KMS-11 (cell line): ENCODE data around the gene BRCA2.

Source experiments
- H2AFZ ChIP-seq: fragments of 200-600 bp; sonication (generic); 2 replicates; pipeline ENCODE4 v1.6.1; 2016; ENCODE audit warnings: antibody characterized with exemption, mixed run types, low read depth
- H3K27ac ChIP-seq: fragments of 200-600 bp; sonication (generic); 2 replicates; pipeline ENCODE4 v1.6.1; 2016; ENCODE audit warnings: mild to moderate bottlenecking, mixed run types
- H3K27me3 ChIP-seq: fragments of 200-600 bp; sonication (generic); 2 replicates; pipeline ENCODE4 v1.6.1; 2017; ENCODE audit warnings: mild to moderate bottlenecking, low read depth, mixed run types, moderate library complexity; ENCODE audit not compliant: insufficient read depth
- H3K36me3 ChIP-seq: fragments of 200-600 bp; sonication (generic); 2 replicates; pipeline ENCODE4 v1.6.1; 2017; ENCODE audit warnings: mild to moderate bottlenecking, mixed run types; ENCODE audit not compliant: insufficient read depth
- H3K4me1 ChIP-seq: fragments of 200-600 bp; sonication (generic); 2 replicates; pipeline ENCODE4 v1.6.1; 2016; ENCODE audit warnings: mild to moderate bottlenecking, low read depth, mixed run types; ENCODE audit not compliant: poor library complexity, severe bottlenecking
- H3K4me2 ChIP-seq: fragments of 200-600 bp; sonication (generic); 2 replicates; pipeline ENCODE4 v1.7.0; 2016; ENCODE audit warnings: mild to moderate bottlenecking, mixed run types
- H3K4me3 ChIP-seq: fragments of 200-600 bp; sonication (generic); IDR thresholded peaks from 2 replicates; pipeline ENCODE4 v1.6.1; 2017; ENCODE audit warnings: low read depth, low read length, mixed read lengths; ENCODE audit not compliant: insufficient read depth
- H3K79me2 ChIP-seq: fragments of 200-600 bp; sonication (generic); 2 replicates; pipeline ENCODE4 v1.6.1; 2016; ENCODE audit warnings: low read depth, mixed run types; ENCODE audit not compliant: insufficient read depth
- H3K9ac ChIP-seq: fragments of 200-600 bp; sonication (generic); 2 replicates; pipeline ENCODE4 v1.6.1; 2016; ENCODE audit warnings: mild to moderate bottlenecking, mixed run types
- H4K20me1 ChIP-seq: fragments of 200-600 bp; sonication (generic); 2 replicates; pipeline ENCODE4 v1.6.1; 2016; ENCODE audit warnings: mild to moderate bottlenecking, mixed run types; ENCODE audit not compliant: insufficient read depth
- TF ChIP-seq, protein P1 (sequence below): fragments of 200-600 bp; sonication (generic); conservative IDR thresholded peaks from 2 replicates; pipeline ENCODE4 v1.6.1; 2017; ENCODE audit warnings: low read depth, mild to moderate bottlenecking, antibody characterized with exemption, low read length, moderate library complexity, mixed read lengths

The BRCA2 gene

DNA sequence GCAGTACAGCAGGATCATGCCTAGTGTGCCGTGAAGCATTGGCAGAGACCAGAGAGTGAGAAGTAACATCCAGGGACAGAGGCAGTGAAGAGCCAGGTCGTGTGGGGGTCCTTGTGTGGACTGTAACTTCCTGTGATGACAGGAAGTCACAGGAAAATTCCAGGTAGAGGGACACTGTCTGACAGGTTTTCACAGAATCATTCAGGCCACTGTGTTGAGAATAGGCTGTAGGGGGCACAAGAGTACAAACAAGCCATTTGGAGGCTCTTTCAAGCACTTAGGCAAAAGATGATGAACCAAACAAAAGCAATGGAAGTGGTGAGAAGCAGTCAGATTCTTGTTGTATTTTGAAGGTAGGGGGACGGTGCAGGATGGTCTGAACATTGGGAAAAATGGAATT lies 66.2 kb downstream of the BRCA2 start:
- TF ChIP-seq, protein P1, sequence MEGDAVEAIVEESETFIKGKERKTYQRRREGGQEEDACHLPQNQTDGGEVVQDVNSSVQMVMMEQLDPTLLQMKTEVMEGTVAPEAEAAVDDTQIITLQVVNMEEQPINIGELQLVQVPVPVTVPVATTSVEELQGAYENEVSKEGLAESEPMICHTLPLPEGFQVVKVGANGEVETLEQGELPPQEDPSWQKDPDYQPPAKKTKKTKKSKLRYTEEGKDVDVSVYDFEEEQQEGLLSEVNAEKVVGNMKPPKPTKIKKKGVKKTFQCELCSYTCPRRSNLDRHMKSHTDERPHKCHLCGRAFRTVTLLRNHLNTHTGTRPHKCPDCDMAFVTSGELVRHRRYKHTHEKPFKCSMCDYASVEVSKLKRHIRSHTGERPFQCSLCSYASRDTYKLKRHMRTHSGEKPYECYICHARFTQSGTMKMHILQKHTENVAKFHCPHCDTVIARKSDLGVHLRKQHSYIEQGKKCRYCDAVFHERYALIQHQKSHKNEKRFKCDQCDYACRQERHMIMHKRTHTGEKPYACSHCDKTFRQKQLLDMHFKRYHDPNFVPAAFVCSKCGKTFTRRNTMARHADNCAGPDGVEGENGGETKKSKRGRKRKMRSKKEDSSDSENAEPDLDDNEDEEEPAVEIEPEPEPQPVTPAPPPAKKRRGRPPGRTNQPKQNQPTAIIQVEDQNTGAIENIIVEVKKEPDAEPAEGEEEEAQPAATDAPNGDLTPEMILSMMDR: 0 out of 2 replicates have a peak, but pooled peaks have one; percentile 11
- Histone ChIP-seq H2AFZ (no peak overlapping the region), H3K4me3 (no peak overlapping the region), H3K27ac (no peak overlapping the region), H3K9ac (no peak overlapping the region), H3K79me2 (no peaks in the 10 kb centered on the region), H4K20me1 (no peaks in the 10 kb centered on the region), H3K36me3 (no peaks in the 10 kb centered on the region), H3K4me2 (no peak overlapping the region), H3K27me3 (no peaks in the 10 kb centered on the region), H3K4me1 (no peaks in the 10 kb centered on the region)

DNA sequence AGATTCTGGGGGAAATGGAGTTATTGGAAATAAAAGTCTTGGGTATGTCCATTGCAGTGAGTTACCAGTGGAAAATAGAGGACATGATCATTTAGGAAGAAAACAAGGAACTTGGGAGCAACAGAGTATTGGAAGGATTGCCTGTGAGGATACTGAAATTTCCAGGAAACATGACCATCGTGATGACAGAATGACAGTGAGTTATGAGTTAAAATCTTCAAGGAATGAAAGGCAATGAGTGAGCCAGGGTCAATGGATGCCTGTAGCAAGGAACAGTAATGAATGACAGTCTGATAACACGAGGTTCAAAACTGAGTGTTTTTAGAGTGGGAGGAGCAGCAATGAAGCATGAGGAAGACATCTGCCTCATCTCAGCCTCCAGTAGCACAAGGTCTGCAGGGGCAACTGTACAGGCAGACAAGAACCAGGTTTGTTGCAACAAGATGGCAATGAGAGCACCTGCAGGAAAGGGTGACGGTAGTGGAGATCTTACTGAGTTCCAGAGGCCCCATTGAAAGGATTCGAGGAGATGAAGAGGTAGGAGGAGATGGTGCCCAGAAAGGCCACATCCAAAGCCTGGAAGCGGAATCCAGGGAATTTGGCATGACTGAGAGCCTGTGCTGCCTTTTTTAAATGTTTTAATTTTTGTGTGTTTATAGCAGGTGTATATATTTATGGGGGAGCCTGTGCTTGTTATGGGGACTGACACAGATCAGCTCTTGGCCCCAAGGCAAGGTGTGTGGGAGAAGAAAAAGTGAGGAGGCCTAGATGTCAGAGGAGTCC lies 68.7 kb downstream of the BRCA2 start:
- Histone ChIP-seq H3K9ac (no peak overlapping the region), H2AFZ (no peak overlapping the region), H3K4me3 (no peak overlapping the region), H3K27ac (no peak overlapping the region), H3K36me3 (no peaks in the 10 kb centered on the region), H3K27me3 (no peaks in the 10 kb centered on the region), H3K79me2 (no peaks in the 10 kb centered on the region), H3K4me1 (no peaks in the 10 kb centered on the region), H4K20me1 (no peaks in the 10 kb centered on the region), H3K4me2 (no peak overlapping the region)
- TF ChIP-seq, protein P1: no peak

DNA sequence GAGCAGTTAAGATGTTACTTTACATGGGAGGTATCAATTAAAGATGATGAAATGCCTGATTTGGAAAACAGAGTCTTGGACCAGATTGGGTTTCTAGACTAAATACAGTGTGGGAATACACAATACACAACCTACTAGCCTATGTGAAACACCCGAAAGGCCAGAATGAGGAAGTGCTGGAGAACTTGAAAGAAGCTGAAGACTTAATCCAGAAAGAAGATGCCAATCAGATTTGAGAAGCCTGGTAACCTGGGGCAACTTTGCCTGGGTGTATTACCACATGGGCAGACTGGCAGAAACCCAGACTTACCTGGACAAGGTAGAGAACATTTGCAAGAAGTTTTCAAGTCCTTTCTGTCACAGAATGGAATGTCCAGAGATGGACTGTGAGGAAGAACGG lies 69.4 kb downstream of the BRCA2 start:
- Histone ChIP-seq H3K4me3 (no peak overlapping the region), H2AFZ (no peak overlapping the region), H3K4me1 (no peaks in the 10 kb centered on the region), H3K27ac (no peak overlapping the region), H3K27me3 (no peaks in the 10 kb centered on the region), H3K9ac (no peak overlapping the region), H3K4me2 (no peak overlapping the region), H3K36me3 (no peaks in the 10 kb centered on the region), H4K20me1 (no peaks in the 10 kb centered on the region), H3K79me2 (no peaks in the 10 kb centered on the region)
- TF ChIP-seq, protein P1: no peak

DNA sequence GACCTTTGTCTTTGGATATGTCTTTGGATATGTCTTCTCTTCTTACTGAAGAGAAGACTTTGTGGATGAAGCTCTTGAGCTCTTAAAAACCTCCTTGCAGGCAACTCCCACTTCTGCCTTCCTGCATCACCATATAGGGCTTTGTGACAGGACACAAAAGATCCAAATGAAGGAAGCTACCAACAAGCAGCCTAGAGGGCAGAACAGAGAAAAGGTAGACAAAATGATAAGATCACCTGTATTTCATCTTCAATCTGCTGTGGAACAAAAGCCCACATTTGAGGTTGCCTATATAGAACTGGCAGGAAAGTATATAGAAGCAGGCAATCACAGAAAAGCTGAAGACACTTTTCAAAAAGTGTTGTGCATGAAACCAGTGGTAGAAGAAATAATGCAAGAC lies 70.1 kb downstream of the BRCA2 start:
- no peak overlapping the region for H3K27ac ChIP-seq
- no peak overlapping the region for H3K9ac ChIP-seq

More for the DNA sequence above, 70.1 kb downstream of the BRCA2 start:
- no peaks in the 10 kb centered on the region for H3K27me3 ChIP-seq
- H3K36me3 ChIP-seq: no peaks in the 10 kb centered on the region
- no peak overlapping the region for H2AFZ ChIP-seq
- no peaks in the 10 kb centered on the region for H3K79me2 ChIP-seq
- TF ChIP-seq, protein P1: no peak
- no peaks in the 10 kb centered on the region for H3K4me1 ChIP-seq
- H3K4me3 ChIP-seq: no peak overlapping the region
- no peak overlapping the region for H3K4me2 ChIP-seq
- no peaks in the 10 kb centered on the region for H4K20me1 ChIP-seq
